Osteoblast (primary cell): ENCODE data around the gene CPXM2. TPM values are rescaled to one million over a fixed set of nuclear protein-coding genes. Genes with fewer than 3 reads are reported as not detected.

ENCODE experiments used
- DNase-seq: peaks from one replicate; pipeline ENCODE4 v3.0.0; 2011; ENCODE audit warnings: low spot score, mixed read lengths; ENCODE audit not compliant: insufficient read length; ENCODE audit errors: missing footprints
- H2AFZ ChIP-seq: 2 replicates; pipeline ENCODE4 v1.6.0; 2011; ENCODE audit warnings: mild to moderate bottlenecking, low read length
- H3K27ac ChIP-seq: 2 replicates; pipeline ENCODE4 v1.5.1; 2011; ENCODE audit warnings: mild to moderate bottlenecking, low read depth, low read length, moderate library complexity
- H3K27me3 ChIP-seq: 2 replicates; pipeline ENCODE4 v1.6.0; 2012; ENCODE audit warnings: mild to moderate bottlenecking, control low read depth, inconsistent platforms, low read length, moderate library complexity; ENCODE audit not compliant: insufficient read depth
- H3K36me3 ChIP-seq: 2 replicates; pipeline ENCODE4 v1.5.1; 2011; ENCODE audit warnings: mild to moderate bottlenecking, low read length, control low read depth, moderate library complexity; ENCODE audit not compliant: insufficient read depth
- H3K4me1 ChIP-seq: 2 replicates; pipeline ENCODE4 v1.5.1; 2011; ENCODE audit warnings: mild to moderate bottlenecking, low read length, control low read depth, moderate library complexity; ENCODE audit not compliant: insufficient read depth
- H3K4me2 ChIP-seq: 2 replicates; pipeline ENCODE4 v1.6.0; 2011; ENCODE audit warnings: mild to moderate bottlenecking, low read length; ENCODE audit not compliant: insufficient read depth
- H3K4me3 ChIP-seq: fragments of 200-600 bp; sonication (generic); 3 replicates; pipeline ENCODE4 v1.5.1; 2012; ENCODE audit warnings: mild to moderate bottlenecking, low read length, inconsistent platforms; ENCODE audit not compliant: insufficient read depth
- H3K79me2 ChIP-seq: 2 replicates; pipeline ENCODE4 v1.6.0; 2012; ENCODE audit warnings: mild to moderate bottlenecking, low read length, control low read depth, inconsistent platforms; ENCODE audit not compliant: insufficient read depth
- H3K9me3 ChIP-seq: 2 replicates; pipeline ENCODE4 v1.5.1; 2011; ENCODE audit warnings: low read depth, low read length, control low read depth
- H4K20me1 ChIP-seq: 2 replicates; pipeline ENCODE4 v1.6.0; 2012; ENCODE audit warnings: mild to moderate bottlenecking, low read length, control low read depth; ENCODE audit not compliant: insufficient read depth
- total RNA-seq: library from RNA; depleted of rRNA; stranded (reverse); fragments of >200 nt; gene quantifications from 2 replicates; pipeline ENCODE4 v1.2.3, GENCODE V29; 2012
- TF ChIP-seq, protein P1 (sequence below): IDR thresholded peaks from 2 replicates; pipeline ENCODE4 v1.5.1; 2011; ENCODE audit warnings: mild to moderate bottlenecking, low read depth, low read length, moderate library complexity; ENCODE audit errors: extremely low read depth

The CPXM2 gene
- total RNA-seq, 1 donor = 0.36 TPM

DNA sequence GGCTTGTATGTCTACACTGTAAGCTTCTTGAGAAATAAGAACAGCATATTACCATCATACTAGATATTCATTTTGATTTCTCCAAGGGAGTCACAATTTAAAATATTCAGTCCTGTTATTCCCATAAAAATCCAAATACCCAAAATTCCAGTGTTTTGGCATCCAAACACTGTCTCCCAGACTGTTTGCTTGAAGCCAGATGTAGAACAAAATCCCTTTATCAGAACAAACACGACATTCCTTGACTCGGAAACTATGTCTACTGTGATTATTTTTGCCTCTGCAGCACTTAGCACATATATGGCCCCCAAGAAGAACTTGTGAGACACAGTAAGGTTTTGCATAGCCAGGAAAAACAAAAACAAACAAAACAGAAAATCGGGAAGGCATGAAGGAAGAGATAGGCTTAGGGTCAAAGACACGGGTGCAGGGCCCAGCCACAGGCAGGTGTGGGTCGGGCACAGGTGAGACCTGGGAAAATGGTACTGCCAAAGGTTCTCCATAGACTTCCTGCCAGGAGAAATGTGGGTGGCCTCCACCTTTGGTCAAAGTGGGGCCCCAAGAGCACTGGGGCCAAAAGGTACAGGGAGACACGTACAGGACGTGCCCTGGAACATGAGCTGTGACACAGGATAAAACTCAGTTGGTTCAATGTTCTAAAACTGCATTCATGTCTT, 36.5 kb downstream of the CPXM2 start:
- TF ChIP-seq, protein P1, sequence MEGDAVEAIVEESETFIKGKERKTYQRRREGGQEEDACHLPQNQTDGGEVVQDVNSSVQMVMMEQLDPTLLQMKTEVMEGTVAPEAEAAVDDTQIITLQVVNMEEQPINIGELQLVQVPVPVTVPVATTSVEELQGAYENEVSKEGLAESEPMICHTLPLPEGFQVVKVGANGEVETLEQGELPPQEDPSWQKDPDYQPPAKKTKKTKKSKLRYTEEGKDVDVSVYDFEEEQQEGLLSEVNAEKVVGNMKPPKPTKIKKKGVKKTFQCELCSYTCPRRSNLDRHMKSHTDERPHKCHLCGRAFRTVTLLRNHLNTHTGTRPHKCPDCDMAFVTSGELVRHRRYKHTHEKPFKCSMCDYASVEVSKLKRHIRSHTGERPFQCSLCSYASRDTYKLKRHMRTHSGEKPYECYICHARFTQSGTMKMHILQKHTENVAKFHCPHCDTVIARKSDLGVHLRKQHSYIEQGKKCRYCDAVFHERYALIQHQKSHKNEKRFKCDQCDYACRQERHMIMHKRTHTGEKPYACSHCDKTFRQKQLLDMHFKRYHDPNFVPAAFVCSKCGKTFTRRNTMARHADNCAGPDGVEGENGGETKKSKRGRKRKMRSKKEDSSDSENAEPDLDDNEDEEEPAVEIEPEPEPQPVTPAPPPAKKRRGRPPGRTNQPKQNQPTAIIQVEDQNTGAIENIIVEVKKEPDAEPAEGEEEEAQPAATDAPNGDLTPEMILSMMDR = no peak
- no peak overlapping the region for H3K4me2 ChIP-seq
- no peak overlapping the region for H2AFZ ChIP-seq
- H3K36me3 ChIP-seq = no peaks in the 10 kb centered on the region
- peaks cover 3% of the 10 kb centered on the region for H3K4me1 ChIP-seq
- no peak overlapping the region for H3K4me3 ChIP-seq
- DNase-seq = no peak
- no peak overlapping the region for H3K27ac ChIP-seq
- no peaks in the 10 kb centered on the region for H3K79me2 ChIP-seq
- H3K9me3 ChIP-seq = no peaks in the 10 kb centered on the region
- no peaks in the 10 kb centered on the region for H4K20me1 ChIP-seq
- H3K27me3 ChIP-seq = no peaks in the 10 kb centered on the region

- no peak for DNase-seq
- Histone ChIP-seq H3K4me3 (no peak overlapping the region), H2AFZ (no peak overlapping the region), H3K4me1 (peaks cover 3% of the 10 kb centered on the region), H3K36me3 (no peaks in the 10 kb centered on the region), H3K79me2 (no peaks in the 10 kb centered on the region), H3K4me2 (no peak overlapping the region), H3K9me3 (no peaks in the 10 kb centered on the region), H3K27ac (no peak overlapping the region), H4K20me1 (no peaks in the 10 kb centered on the region), H3K27me3 (no peaks in the 10 kb centered on the region)
- TF ChIP-seq, protein P1 = no peak
Measured at GRCh38 chr10:123854498-123854897, 37.1 kb downstream of the CPXM2 start.

DNA sequence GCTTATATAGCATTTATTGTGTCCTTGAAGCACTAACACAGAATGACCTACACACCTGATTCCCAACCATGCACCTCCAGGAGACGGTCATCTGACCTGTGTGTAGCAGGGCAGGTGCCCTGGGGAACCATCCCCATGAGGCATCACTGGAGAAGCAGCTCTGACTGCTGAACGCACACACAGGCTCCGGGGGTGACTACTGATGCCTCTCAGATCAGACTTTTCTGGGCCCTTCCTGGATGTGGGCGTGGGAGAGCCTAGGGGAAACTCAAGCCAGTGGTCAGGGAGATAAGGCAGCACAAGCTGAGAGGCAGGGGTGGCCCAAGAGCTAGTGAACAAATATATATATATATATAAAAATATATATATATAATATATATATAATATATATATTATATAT, 37.6 kb downstream of the CPXM2 start:
- H3K4me1 ChIP-seq = peaks cover 3% of the 10 kb centered on the region
- TF ChIP-seq, protein P1 = no peak
- no peak overlapping the region for H2AFZ ChIP-seq

GRCh38 chr10:123852411-123852951, 39.1 kb downstream of the CPXM2 start:
- H3K4me1 ChIP-seq = no peaks in the 10 kb centered on the region
- H3K36me3 ChIP-seq = no peaks in the 10 kb centered on the region
- no peak overlapping the region for H3K4me2 ChIP-seq
- H2AFZ ChIP-seq = no peak overlapping the region
- no peaks in the 10 kb centered on the region for H3K79me2 ChIP-seq
- no peaks in the 10 kb centered on the region for H3K9me3 ChIP-seq
- TF ChIP-seq, protein P1 = no peak
- H3K4me3 ChIP-seq = no peak overlapping the region
- H3K27me3 ChIP-seq = no peaks in the 10 kb centered on the region
- no peaks in the 10 kb centered on the region for H4K20me1 ChIP-seq
- H3K27ac ChIP-seq = no peak overlapping the region
- no peak for DNase-seq

More for the DNA sequence above, 37.6 kb downstream of the CPXM2 start:
- Histone ChIP-seq H3K9me3 (no peaks in the 10 kb centered on the region), H3K36me3 (no peaks in the 10 kb centered on the region), H3K4me3 (no peak overlapping the region), H3K79me2 (no peaks in the 10 kb centered on the region), H3K27ac (no peak overlapping the region), H3K4me2 (no peak overlapping the region), H3K27me3 (no peaks in the 10 kb centered on the region), H4K20me1 (no peaks in the 10 kb centered on the region)
- DNase-seq = no peak
